Activated CD8-positive, alpha-beta T cell treated with anti-CD3 and anti-CD28 coated beads, Interleukin-2, amount 10 ng/mL, durations not matched to agents 7 days and 5 days (primary cell): ENCODE measurements around the gene S100P. TPM values are rescaled to one million over a fixed set of nuclear protein-coding genes. Genes with fewer than 3 reads are reported as not detected.

ENCODE experiments used
- ATAC-seq: fragments of 150-1000 bp; cut with Tn5 transposase; one replicate; pipeline ENCODE4 v1.10.0; 2021; ENCODE audit warnings: moderate library complexity
- CTCF ChIA-PET: fragments of 350-600 bp; sonication (Branson Sonifier 250); formaldehyde crosslinking; loops from one replicate; lab custom pipeline; 2021; ENCODE audit warnings: antibody characterized with exemption; lab: Charles Lee
- POLR2A ChIA-PET: fragments of 350-600 bp; sonication (Branson Sonifier 250); formaldehyde crosslinking; loops from one replicate; lab custom pipeline; 2021; ENCODE audit warnings: antibody characterized with exemption; lab: Charles Lee
- DNase-seq: peaks from one replicate; pipeline ENCODE4 v3.0.0-alpha.2; 2020
- H3K27ac Mint-ChIP-seq: one replicate; pipeline ENCODE4 v1.8.0; 2021; ENCODE audit warnings: mild to moderate bottlenecking, mixed read lengths
- H3K27me3 Mint-ChIP-seq: one replicate; pipeline ENCODE4 v1.8.0; 2021; ENCODE audit warnings: low read depth, mixed read lengths
- H3K36me3 Mint-ChIP-seq: one replicate; pipeline ENCODE4 v1.8.0; 2021; ENCODE audit warnings: low read depth, mixed read lengths
- H3K4me1 Mint-ChIP-seq: one replicate; pipeline ENCODE4 v1.8.0; 2021; ENCODE audit warnings: low read depth, mixed read lengths
- H3K4me3 Mint-ChIP-seq: one replicate; pipeline ENCODE4 v1.8.0; 2021; ENCODE audit warnings: mild to moderate bottlenecking, mixed read lengths
- H3K9me3 Mint-ChIP-seq: one replicate; pipeline ENCODE4 v1.8.0; 2022; ENCODE audit warnings: mixed read lengths; ENCODE audit not compliant: insufficient read depth
- total RNA-seq, 2 experiments: library from RNA; stranded (reverse); gene quantifications; one replicate each; pipeline ENCODE4 v1.2.3, GENCODE V29; 2021

Gene S100P
- total RNA-seq, 2 experiments from 2014 or later: 8.3 to 8.5 TPM

- Mint-ChIP-seq H3K9me3 (no peaks in the 10 kb centered on the region), H3K27ac (peak overlapping the region; percentile 91), H3K4me3 (peak overlapping the region; percentile 81), H3K4me1 (peaks cover 78% of the 10 kb centered on the region), H3K36me3 (peaks cover 48% of the 10 kb centered on the region), H3K27me3 (no peaks in the 10 kb centered on the region)
- ChIA-PET POLR2A (interaction anchor here (1.1 to 3.8 kb wide), 4 partner anchors 13 to 47 kb away, joined by 3 to 87 read pairs (median 16); partner anchors contain the start of genes BLOC1S4 and MRFAP1), CTCF (interaction anchor here (1.1 to 7.1 kb wide), 7 partner anchors 10 to 31 kb away, joined by 4 to 94 read pairs (median 20); partner anchors contain the start of genes BLOC1S4 and MRFAP1L1)
- ATAC-seq (no peak), DNase-seq (no peak)
These were observed 5.5 kb upstream of the S100P start for GRCh38 chr4:6687947-6688878.

GRCh38 chr4:6688879-6689505 is 4.7 kb upstream of the S100P start:
- DNase-seq (peak; percentile 92), ATAC-seq (peak; percentile 83)
- Mint-ChIP-seq H3K27me3 (no peaks in the 10 kb centered on the region), H3K9me3 (no peaks in the 10 kb centered on the region), H3K4me1 (peaks cover 85% of the 10 kb centered on the region), H3K4me3 (peak overlapping the region; percentile 81), H3K27ac (peak overlapping the region; percentile 91), H3K36me3 (peaks cover 48% of the 10 kb centered on the region)
- ChIA-PET POLR2A (interaction anchor here (1.1 to 3.8 kb wide), 7 partner anchors 12 to 115 kb away, joined by 3 to 87 read pairs (median 13); partner anchors contain the start of genes BLOC1S4, MRFAP1 and MRFAP1L1), CTCF (interaction anchor here (1.4 to 7.1 kb wide), 8 partner anchors 8 to 114 kb away, joined by 3 to 94 read pairs (median 18); partner anchors contain the start of genes BLOC1S4, MAN2B2 and MRFAP1L1)

- H3K36me3 Mint-ChIP-seq: peaks cover 48% of the 10 kb centered on the region
- DNase-seq (no peak), ATAC-seq (peak; percentile 10)
- peak overlapping the region; percentile 81 for H3K4me3 Mint-ChIP-seq
- H3K4me1 Mint-ChIP-seq: peaks cover 90% of the 10 kb centered on the region
- ChIA-PET POLR2A (interaction anchor here (1.2 to 3.8 kb wide), 7 partner anchors 11 to 115 kb away, joined by 4 to 87 read pairs (median 25); partner anchors contain the start of genes BLOC1S4, MRFAP1 and MRFAP1L1), CTCF (interaction anchor here (1.2 to 7.1 kb wide), 10 partner anchors 8 to 184 kb away, joined by 3 to 94 read pairs (median 16); partner anchors contain the start of genes BLOC1S4, MAN2B2 and MRFAP1L1)
- H3K27me3 Mint-ChIP-seq: no peaks in the 10 kb centered on the region
- H3K27ac Mint-ChIP-seq: peak overlapping the region; percentile 91
- H3K9me3 Mint-ChIP-seq: no peaks in the 10 kb centered on the region
These were observed 4.1 kb upstream of the S100P start for GRCh38 chr4:6689506-6689960.

- ATAC-seq (no peak), DNase-seq (no peak)
- no peaks in the 10 kb centered on the region for H3K9me3 Mint-ChIP-seq
- CTCF ChIA-PET: interaction anchor here (1.2 to 7.1 kb wide), 3 partner anchors 9 to 17 kb away, joined by 5 to 94 read pairs (median 7); no protein-coding TSS in a partner anchor
- H3K4me3 Mint-ChIP-seq: no peak overlapping the region
- peaks cover 93% of the 10 kb centered on the region for H3K4me1 Mint-ChIP-seq
- peak overlapping the region; percentile 84 for H3K27ac Mint-ChIP-seq
- POLR2A ChIA-PET: interaction anchor here (4.8 kb wide), 2 partner anchors 16 to 17 kb away, joined by 37 to 65 read pairs; partner anchors contain the start of gene MRFAP1L1
- H3K27me3 Mint-ChIP-seq: no peaks in the 10 kb centered on the region
- H3K36me3 Mint-ChIP-seq: peaks cover 28% of the 10 kb centered on the region
These were observed 1.3 kb upstream of the S100P start for GRCh38 chr4:6692379-6692778.

GRCh38 chr4:6692806-6693205 is 872 bp upstream of the S100P start:
- CTCF ChIA-PET: interaction anchor here (1.2 to 7.1 kb wide), 3 partner anchors 9 to 17 kb away, joined by 5 to 94 read pairs (median 7); no protein-coding TSS in a partner anchor
- H3K27me3 Mint-ChIP-seq: no peaks in the 10 kb centered on the region

GRCh38 chr4:6694177-6694901 is 661 bp downstream of the S100P start:
- no peaks in the 10 kb centered on the region for H3K27me3 Mint-ChIP-seq
- H3K4me3 Mint-ChIP-seq: peak overlapping the region; percentile 73
- H3K27ac Mint-ChIP-seq: peak overlapping the region; percentile 97
- CTCF ChIA-PET: interaction anchor here (0.6 to 4.7 kb wide), 9 partner anchors 11 to 224 kb away, joined by 3 to 82 read pairs (median 3); partner anchors contain the start of gene MRFAP1L1
- H3K4me1 Mint-ChIP-seq: peaks cover 89% of the 10 kb centered on the region
- ATAC-seq: peak; percentile 24
- POLR2A ChIA-PET: interaction anchor here (0.7 to 4.8 kb wide), 4 partner anchors 11 to 205 kb away, joined by 3 to 65 read pairs (median 20); partner anchors contain the start of gene MRFAP1L1
- peaks cover 16% of the 10 kb centered on the region for H3K36me3 Mint-ChIP-seq
- no peaks in the 10 kb centered on the region for H3K9me3 Mint-ChIP-seq
- DNase-seq: peak; percentile 49

More at GRCh38 chr4:6692806-6693205, 872 bp upstream of the S100P start:
- Mint-ChIP-seq H3K36me3 (peaks cover 24% of the 10 kb centered on the region), H3K4me3 (no peak overlapping the region), H3K9me3 (no peaks in the 10 kb centered on the region), H3K4me1 (peaks cover 90% of the 10 kb centered on the region), H3K27ac (peak overlapping the region; percentile 84)
- POLR2A ChIA-PET: interaction anchor here (4.8 kb wide), 2 partner anchors 15 to 17 kb away, joined by 37 to 65 read pairs; partner anchors contain the start of gene MRFAP1L1
- DNase-seq (no peak), ATAC-seq (no peak)

- ATAC-seq (peak; percentile 77), DNase-seq (peak; percentile 72)
- Mint-ChIP-seq H3K9me3 (no peaks in the 10 kb centered on the region), H3K36me3 (peaks cover 22% of the 10 kb centered on the region), H3K4me1 (peaks cover 88% of the 10 kb centered on the region), H3K27me3 (no peaks in the 10 kb centered on the region), H3K4me3 (peak overlapping the region; percentile 73), H3K27ac (peak overlapping the region; percentile 96)
- ChIA-PET CTCF (interaction anchor here (0.6 to 4.7 kb wide), 13 partner anchors 9 to 178 kb away, joined by 3 to 82 read pairs (median 4); partner anchors contain the start of genes BLOC1S4, MAN2B2 and MRFAP1L1), POLR2A (interaction anchor here (0.6 to 4.8 kb wide), 9 partner anchors 12 to 97 kb away, joined by 3 to 65 read pairs (median 7); partner anchors contain the start of genes BLOC1S4, MRFAP1 and MRFAP1L1)
These were observed 2.3 kb downstream of the S100P start for GRCh38 chr4:6695660-6696610.

GRCh38 chr4:6696611-6697010 is 2.9 kb downstream of the S100P start:
- CTCF ChIA-PET: interaction anchor here (0.6 to 4.7 kb wide), 10 partner anchors 9 to 177 kb away, joined by 3 to 82 read pairs (median 4); partner anchors contain the start of genes BLOC1S4, MAN2B2 and MRFAP1L1
- Mint-ChIP-seq H3K27ac (peak overlapping the region; percentile 96), H3K9me3 (no peaks in the 10 kb centered on the region), H3K27me3 (no peaks in the 10 kb centered on the region), H3K4me3 (peak overlapping the region; percentile 34), H3K36me3 (peaks cover 26% of the 10 kb centered on the region), H3K4me1 (peaks cover 85% of the 10 kb centered on the region)
- POLR2A ChIA-PET: interaction anchor here (0.6 to 4.8 kb wide), 9 partner anchors 11 to 97 kb away, joined by 3 to 65 read pairs (median 7); partner anchors contain the start of genes BLOC1S4, MRFAP1 and MRFAP1L1
- no peak for DNase-seq
- peak; percentile 45 for ATAC-seq

GRCh38 chr4:6697131-6697530 is 3.5 kb downstream of the S100P start:
- no peak for ATAC-seq
- ChIA-PET CTCF (interaction anchor here (0.6 to 4.7 kb wide), 6 partner anchors 11 to 177 kb away, joined by 3 to 82 read pairs (median 7); partner anchors contain the start of genes MAN2B2 and MRFAP1L1), POLR2A (interaction anchor here (1.1 to 4.8 kb wide), 5 partner anchors 11 to 56 kb away, joined by 3 to 65 read pairs (median 13); partner anchors contain the start of genes BLOC1S4, MRFAP1 and MRFAP1L1)
- no peak for DNase-seq
- Mint-ChIP-seq H3K4me1 (peaks cover 84% of the 10 kb centered on the region), H3K9me3 (no peaks in the 10 kb centered on the region), H3K27ac (peak overlapping the region; percentile 96), H3K4me3 (no peak overlapping the region), H3K27me3 (no peaks in the 10 kb centered on the region), H3K36me3 (peaks cover 31% of the 10 kb centered on the region)
